Ovary (tissue), 3 donors: ENCODE results near the gene NOL6.

Experiments
- POLR2A ChIP-seq: fragments of 450-650 bp; IDR thresholded peaks from one replicate; pipeline ENCODE4 v1.6.1; 2017; ENCODE audit warnings: antibody characterized with exemption, mild to moderate bottlenecking, moderate library complexity
- TF ChIP-seq, protein P1 (sequence below), 3 donors: fragments of 450-650 bp in 2 of 3; fragments of 200-600 bp in 1 of 3; IDR thresholded peaks; one replicate each; pipeline versions ENCODE4 v1.5.1 to v1.8.0; 2016 to 2022; ENCODE audit warnings: antibody characterized with exemption in 3 of 3, mild to moderate bottlenecking in 1 of 3
- donor health status: DM: no; HTN: no; CAD: no.

DNA sequence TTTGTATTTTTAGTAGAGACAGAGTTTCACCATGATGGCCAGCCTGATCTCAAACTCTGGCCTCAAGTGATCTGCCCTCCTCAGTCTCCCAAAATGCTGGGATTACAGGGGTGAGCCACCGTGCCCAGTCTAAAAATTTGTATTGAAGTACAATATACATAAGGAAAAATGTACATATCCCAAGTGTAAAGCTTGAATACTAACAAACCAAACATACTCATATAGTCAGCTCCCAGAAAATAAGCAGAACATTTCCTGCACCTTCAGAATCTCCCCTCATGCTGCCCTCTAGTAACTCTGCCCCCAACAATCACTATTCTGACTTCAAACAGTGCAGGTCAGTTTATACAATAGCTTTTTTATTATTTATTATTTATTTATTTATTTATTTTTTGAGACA is 1.6 kb upstream of the NOL6 start:
- no peak for TF ChIP-seq POLR2A
- TF ChIP-seq, protein P1, sequence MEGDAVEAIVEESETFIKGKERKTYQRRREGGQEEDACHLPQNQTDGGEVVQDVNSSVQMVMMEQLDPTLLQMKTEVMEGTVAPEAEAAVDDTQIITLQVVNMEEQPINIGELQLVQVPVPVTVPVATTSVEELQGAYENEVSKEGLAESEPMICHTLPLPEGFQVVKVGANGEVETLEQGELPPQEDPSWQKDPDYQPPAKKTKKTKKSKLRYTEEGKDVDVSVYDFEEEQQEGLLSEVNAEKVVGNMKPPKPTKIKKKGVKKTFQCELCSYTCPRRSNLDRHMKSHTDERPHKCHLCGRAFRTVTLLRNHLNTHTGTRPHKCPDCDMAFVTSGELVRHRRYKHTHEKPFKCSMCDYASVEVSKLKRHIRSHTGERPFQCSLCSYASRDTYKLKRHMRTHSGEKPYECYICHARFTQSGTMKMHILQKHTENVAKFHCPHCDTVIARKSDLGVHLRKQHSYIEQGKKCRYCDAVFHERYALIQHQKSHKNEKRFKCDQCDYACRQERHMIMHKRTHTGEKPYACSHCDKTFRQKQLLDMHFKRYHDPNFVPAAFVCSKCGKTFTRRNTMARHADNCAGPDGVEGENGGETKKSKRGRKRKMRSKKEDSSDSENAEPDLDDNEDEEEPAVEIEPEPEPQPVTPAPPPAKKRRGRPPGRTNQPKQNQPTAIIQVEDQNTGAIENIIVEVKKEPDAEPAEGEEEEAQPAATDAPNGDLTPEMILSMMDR (IDR thresholded peaks at IDR 0.05): no peak
